Right lobe of liver (tissue), 4 donors: ENCODE results near the gene CD83.

ENCODE experiments used
- CTCF ChIP-seq, 4 donors: fragments of 200-600 bp in 3 of 4; fragments of 450-650 bp in 1 of 4; IDR thresholded peaks; one replicate each; pipeline versions ENCODE4 v1.5.1 to v1.8.0; 2016 to 2022; ENCODE audit warnings: antibody characterized with exemption in 4 of 4, mild to moderate bottlenecking in 2 of 4
- POLR2A ChIP-seq: fragments of 450-650 bp; IDR thresholded peaks from one replicate; pipeline ENCODE4 v1.6.1; 2017; ENCODE audit warnings: antibody characterized with exemption, mild to moderate bottlenecking
- donor health status: DM: no; HTN: no; CAD: no.
- donor health status: DM: no; HTN: no; CAD: no.
- donor health status: DM: no; HTN: yes; CAD: no.

GRCh38 chr6:14084388-14084787 is 33.2 kb upstream of the CD83 start:
- TF ChIP-seq CTCF (IDR thresholded peaks at IDR 0.05) (no peak), POLR2A (no peak)
